Endothelial cell of umbilical vein (primary cell): Measurements from ENCODE around the gene GOLGA1. TPM values are rescaled to one million over a fixed set of nuclear protein-coding genes. Genes with fewer than 3 reads are reported as not detected.

Source experiments
- BruUV-seq: library from RNA; stranded (reverse); fragments of 400-500 nt; replicated peaks from 2 replicates; lab custom pipeline; 2021; lab: Mats Ljungman, UMichigan
- CTCF ChIA-PET: fragments of 300-600, 350-600 bp; sonication (Branson Sonifier 250); formaldehyde crosslinking; loops from one replicate; lab custom pipeline; 2021; ENCODE audit warnings: antibody characterized with exemption, inconsistent platforms; lab: Charles Lee
- POLR2A ChIA-PET: fragments of 300-600, 350-600 bp; sonication (Branson Sonifier 250); formaldehyde crosslinking; loops from one replicate; lab custom pipeline; 2021; ENCODE audit warnings: antibody characterized with exemption, inconsistent platforms; lab: Charles Lee
- DNase-seq: peaks from one replicate; pipeline ENCODE4 v3.0.0-alpha.2; 2011; ENCODE audit warnings: low read depth, low spot score
- FAIRE-seq: peaks from 2 replicates; lab custom pipeline; 2011; peaks lifted over from hg19 to GRCh38; lab: Jason Lieb, UNC
- H2AFZ ChIP-seq: 2 replicates; pipeline ENCODE4 v1.6.0; 2012; ENCODE audit warnings: low read depth, low read length, control low read depth, inconsistent platforms
- H3K27ac ChIP-seq: 2 replicates; pipeline ENCODE4 v1.5.1; 2011; ENCODE audit warnings: low read depth, mild to moderate bottlenecking, control low read depth, low read length, moderate library complexity; ENCODE audit not compliant: insufficient read depth
- H3K27me3 ChIP-seq, 2 experiments: 2 replicates each; pipeline versions ENCODE4 v1.6.0 to v1.6.1; 2011; ENCODE audit warnings: low read length in 2 of 2, mixed read lengths in 1 of 2; ENCODE audit not compliant: control insufficient read depth in 2 of 2, insufficient read depth in 2 of 2
- H3K36me3 ChIP-seq, 2 experiments: 2 replicates in 1 of 2; 3 replicates in 1 of 2; pipeline ENCODE4 v1.5.1; 2011; ENCODE audit warnings: low read length in 2 of 2, mild to moderate bottlenecking in 1 of 2, moderate library complexity in 1 of 2; ENCODE audit not compliant: control insufficient read depth in 2 of 2, insufficient read depth in 2 of 2; ENCODE audit errors: extremely low read depth in 1 of 2
- H3K4me1 ChIP-seq: 3 replicates; pipeline ENCODE4 v1.5.1; 2011; ENCODE audit warnings: mild to moderate bottlenecking, low read length; ENCODE audit not compliant: control insufficient read depth, insufficient read depth; ENCODE audit errors: extremely low read depth
- H3K4me2 ChIP-seq: 2 replicates; pipeline ENCODE4 v1.6.1; 2011; ENCODE audit warnings: low read length, control low read depth, mixed read lengths; ENCODE audit not compliant: insufficient read depth
- H3K4me3 ChIP-seq, 3 experiments: fragments of 200-600 bp in 1 of 3; sonication (generic), shearing (Covaris generic) in 1 of 3; replicated peaks in 1 of 3; 2 replicates each; pipeline ENCODE4 v1.5.1; 2011 to 2016; ENCODE audit warnings: control low read depth in 3 of 3, low read length in 3 of 3, mild to moderate bottlenecking in 2 of 3, inconsistent platforms in 1 of 3, low read depth in 1 of 3, moderate library complexity in 1 of 3; ENCODE audit not compliant: insufficient read depth in 1 of 3
- H3K79me2 ChIP-seq: 2 replicates; pipeline ENCODE4 v1.6.0; 2012; ENCODE audit warnings: low read length, inconsistent platforms; ENCODE audit not compliant: control insufficient read depth, insufficient read depth
- H3K9ac ChIP-seq: replicated peaks from 2 replicates; pipeline ENCODE3; 2011; ENCODE audit warnings: low read length, control low read depth; ENCODE audit not compliant: insufficient read depth; ENCODE audit errors: extremely low read depth
- H3K9me1 ChIP-seq: replicated peaks from 3 replicates; pipeline ENCODE4 v1.6.0; 2011; ENCODE audit warnings: mild to moderate bottlenecking, low read length; ENCODE audit not compliant: control insufficient read depth, insufficient read depth; ENCODE audit errors: extremely low read depth
- H3K9me3 ChIP-seq: replicated peaks from 2 replicates; pipeline ENCODE4 v1.5.1; 2012; ENCODE audit warnings: low read length, inconsistent platforms; ENCODE audit not compliant: control insufficient read depth, insufficient read depth
- H4K20me1 ChIP-seq: replicated peaks from 2 replicates; pipeline ENCODE3; 2011; ENCODE audit warnings: mild to moderate bottlenecking, low read length; ENCODE audit not compliant: control insufficient read depth, insufficient read depth; ENCODE audit errors: extremely low read depth
- EZH2 ChIP-seq: IDR thresholded peaks from 2 replicates; pipeline ENCODE4 v1.6.1; 2012; ENCODE audit warnings: borderline replicate concordance, low read depth, mild to moderate bottlenecking, moderate library complexity, low read length, inconsistent platforms; ENCODE audit not compliant: severe bottlenecking
- FOS ChIP-seq: IDR thresholded peaks from 2 replicates; pipeline ENCODE4 v1.6.1; 2011; ENCODE audit warnings: mild to moderate bottlenecking, low read length, moderate library complexity, borderline replicate concordance; ENCODE audit not compliant: insufficient read depth
- GATA2 ChIP-seq: IDR thresholded peaks from 2 replicates; pipeline ENCODE4 v1.7.0; 2011; ENCODE audit warnings: low read depth, mild to moderate bottlenecking, moderate library complexity, mixed read lengths, low read length; ENCODE audit not compliant: insufficient read length, insufficient read depth
- JUN ChIP-seq: IDR thresholded peaks from 2 replicates; pipeline ENCODE4 v1.6.1; 2011; ENCODE audit warnings: borderline replicate concordance, low read depth; ENCODE audit not compliant: insufficient read length, insufficient read depth
- MYC ChIP-seq: IDR thresholded peaks from one replicate; pipeline ENCODE4 v1.6.1; 2011; ENCODE audit warnings: mild to moderate bottlenecking, low read depth, low read length
- POLR2A ChIP-seq: IDR thresholded peaks from 2 replicates; pipeline ENCODE4 v1.6.1; 2012; ENCODE audit warnings: low read depth, mild to moderate bottlenecking, control low read depth, low read length
- POLR2AphosphoS5 ChIP-seq: IDR thresholded peaks from 2 replicates; pipeline ENCODE4 v1.6.1; 2012; ENCODE audit warnings: low read depth, mild to moderate bottlenecking, control low read depth, low read length, moderate library complexity; ENCODE audit not compliant: insufficient read depth
- dilution Hi-C: fragments of 300-500 bp; cut with MboI; formaldehyde crosslinking; loops from one replicate; pipeline ENCODE4 v1.15.0; 2019; ENCODE audit warnings: low sequenced_read_pairs; ENCODE audit not compliant: extremely low pct_ligation_motif_present
- intact Hi-C: fragments of 100-400 bp; cut with micrococcal nuclease; formaldehyde crosslinking; loops from one replicate; pipeline ENCODE4 v1.10.0; 2022
- polyA plus RNA-seq, 4 experiments: library from polyadenylated mRNA; depleted of rRNA in 3 of 4; stranded (reverse) in 3 of 4; unstranded in 1 of 4; fragments of >200 nt; gene quantifications; 2 replicates each; pipeline versions ENCODE4 v1.2.1 to v1.2.3, GENCODE V29; 2011 to 2012; ENCODE audit warnings: missing spikeins in 1 of 4
- total RNA-seq: library from RNA; stranded (reverse); gene quantifications from 2 replicates; pipeline ENCODE4 v1.2.3, GENCODE V29; 2021
- TF ChIP-seq, protein P1 (sequence below), 2 donors: IDR thresholded peaks; 1 replicate in 1 of 2; 2 replicates in 1 of 2; pipeline ENCODE4 v1.5.1; 2011; ENCODE audit warnings: low read length in 2 of 2, mild to moderate bottlenecking in 2 of 2, moderate library complexity in 2 of 2, control low read depth in 1 of 2, inconsistent platforms in 1 of 2, low read depth in 1 of 2; ENCODE audit not compliant: insufficient read depth in 1 of 2; ENCODE audit errors: extremely low read depth in 1 of 2
- TF ChIP-seq, protein P2 (sequence below): IDR thresholded peaks from 2 replicates; pipeline ENCODE4 v1.6.1; 2011; ENCODE audit not compliant: insufficient read depth, insufficient read length

Gene GOLGA1
- total and polyA plus RNA-seq, 2 donors (not counting 3 experiments of a cell fraction or from before 2014, with no cell fraction given) = 13.1 to 19.9 TPM

DNA sequence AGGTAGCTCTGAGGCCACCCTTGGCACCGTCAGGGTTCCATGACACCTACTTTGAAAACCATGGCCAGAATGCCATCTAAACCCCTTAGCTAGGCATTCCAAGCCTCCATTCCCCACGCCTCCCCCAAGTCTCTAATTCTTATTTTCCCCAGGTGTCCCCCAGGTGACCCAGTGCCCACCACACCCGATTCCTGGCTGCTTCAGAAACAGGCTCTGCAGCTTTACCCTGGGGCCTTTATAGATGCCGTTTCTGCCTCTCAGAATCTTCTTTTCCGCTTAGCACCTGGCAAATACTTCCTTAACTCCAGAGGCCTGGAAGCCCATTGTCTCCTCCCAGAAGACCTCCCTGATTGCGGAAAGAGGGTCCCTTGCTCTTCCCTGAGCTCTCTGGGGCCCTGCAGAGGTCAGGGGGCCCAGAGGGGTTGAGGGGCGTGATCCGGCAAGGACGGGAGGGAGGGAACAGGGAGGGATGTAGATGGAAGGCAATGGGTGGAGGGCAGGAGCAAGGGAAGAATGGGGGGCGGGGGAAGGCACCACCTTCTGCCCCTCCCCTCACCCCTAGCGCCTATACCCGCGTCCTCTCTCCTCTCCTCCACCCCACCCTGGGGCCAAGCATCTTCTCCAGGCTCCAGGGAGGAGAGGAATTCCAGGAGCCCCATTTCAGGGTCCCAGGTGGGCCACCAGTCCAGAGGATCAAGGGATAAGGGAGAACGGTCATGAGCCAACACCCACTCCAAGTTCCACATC lies 99.6 kb downstream of the GOLGA1 start:
- Histone ChIP-seq H3K9me1 (no peaks in the 10 kb centered on the region), H3K9me3 (no peaks in the 10 kb centered on the region), H3K4me1 (no peaks in the 10 kb centered on the region), H3K27me3 (no peaks in the 10 kb centered on the region), H4K20me1 (no peaks in the 10 kb centered on the region), H3K27ac (no peak overlapping the region), H3K79me2 (no peaks in the 10 kb centered on the region), H3K36me3 (no peaks in the 10 kb centered on the region), H3K9ac (no peak overlapping the region), H3K4me2 (no peak overlapping the region), H3K4me3 (no peak overlapping the region), H2AFZ (no peak overlapping the region)
- TF ChIP-seq, protein P1, sequence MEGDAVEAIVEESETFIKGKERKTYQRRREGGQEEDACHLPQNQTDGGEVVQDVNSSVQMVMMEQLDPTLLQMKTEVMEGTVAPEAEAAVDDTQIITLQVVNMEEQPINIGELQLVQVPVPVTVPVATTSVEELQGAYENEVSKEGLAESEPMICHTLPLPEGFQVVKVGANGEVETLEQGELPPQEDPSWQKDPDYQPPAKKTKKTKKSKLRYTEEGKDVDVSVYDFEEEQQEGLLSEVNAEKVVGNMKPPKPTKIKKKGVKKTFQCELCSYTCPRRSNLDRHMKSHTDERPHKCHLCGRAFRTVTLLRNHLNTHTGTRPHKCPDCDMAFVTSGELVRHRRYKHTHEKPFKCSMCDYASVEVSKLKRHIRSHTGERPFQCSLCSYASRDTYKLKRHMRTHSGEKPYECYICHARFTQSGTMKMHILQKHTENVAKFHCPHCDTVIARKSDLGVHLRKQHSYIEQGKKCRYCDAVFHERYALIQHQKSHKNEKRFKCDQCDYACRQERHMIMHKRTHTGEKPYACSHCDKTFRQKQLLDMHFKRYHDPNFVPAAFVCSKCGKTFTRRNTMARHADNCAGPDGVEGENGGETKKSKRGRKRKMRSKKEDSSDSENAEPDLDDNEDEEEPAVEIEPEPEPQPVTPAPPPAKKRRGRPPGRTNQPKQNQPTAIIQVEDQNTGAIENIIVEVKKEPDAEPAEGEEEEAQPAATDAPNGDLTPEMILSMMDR (IDR thresholded peaks at IDR 0.05; ENCODE audit: extremely low read depth in 1 of 2, insufficient read depth in 1 of 2, low read depth in 1 of 2, low read length in 2 of 2) = no peak
- TF ChIP-seq EZH2 (no peak), POLR2AphosphoS5 (no peak), GATA2 (no peak), JUN (no peak), MYC (no peak), POLR2A (no peak), FOS (no peak)
- TF ChIP-seq, protein P2, sequence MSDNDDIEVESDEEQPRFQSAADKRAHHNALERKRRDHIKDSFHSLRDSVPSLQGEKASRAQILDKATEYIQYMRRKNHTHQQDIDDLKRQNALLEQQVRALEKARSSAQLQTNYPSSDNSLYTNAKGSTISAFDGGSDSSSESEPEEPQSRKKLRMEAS = no peak
- POLR2A ChIA-PET = no interaction called here
- CTCF ChIA-PET = interaction anchor here (0.6 to 11.5 kb wide), 9 partner anchors 11 to 66 kb away, joined by 3 to 173 read pairs (median 8); partner anchors contain the start of genes ARPC5L, NR6A1, OLFML2A and RPL35
- dilution Hi-C loops (no loop called here), intact Hi-C loops (no loop called here)
- no peak for FAIRE-seq
- no peak for DNase-seq
- no TSS peak for BruUV-seq
